Activated naive CD8-positive, alpha-beta T cell treated with anti-CD3 and anti-CD28 coated beads, Interleukin-2, amount 50 U/mL, for 24 hours (primary cell): ENCODE data around the gene IFNL2.
"Not testable (repeated sequence)": the region's sequence is repeated elsewhere in the genome, so short reads cannot be mapped to it uniquely, and the experiment has no call there.

ENCODE experiments used
- ATAC-seq: fragments of 150-1000 bp; cut with Tn5 transposase; one replicate; pipeline ENCODE4 v1.10.0; 2021
- DNase-seq: peaks from one replicate; pipeline ENCODE4 v3.0.0; 2021
- H3K27ac Mint-ChIP-seq: one replicate; pipeline ENCODE4 v1.8.0; 2021; ENCODE audit warnings: mild to moderate bottlenecking, mixed read lengths
- H3K27me3 Mint-ChIP-seq: one replicate; pipeline ENCODE4 v1.8.0; 2021; ENCODE audit warnings: mixed read lengths
- H3K36me3 Mint-ChIP-seq: one replicate; pipeline ENCODE4 v1.8.0; 2021; ENCODE audit warnings: low read depth, mixed read lengths
- H3K4me1 Mint-ChIP-seq: one replicate; pipeline ENCODE4 v1.8.0; 2021; ENCODE audit warnings: mixed read lengths
- H3K4me3 Mint-ChIP-seq: one replicate; pipeline ENCODE4 v1.8.0; 2021; ENCODE audit warnings: mild to moderate bottlenecking, moderate library complexity, mixed read lengths
- H3K9me3 Mint-ChIP-seq: one replicate; pipeline ENCODE4 v1.8.0; 2021; ENCODE audit warnings: mixed read lengths

Gene IFNL2

GRCh38 chr19:39265321-39265916 lies 2.8 kb upstream of the IFNL2 start:
- Mint-ChIP-seq H3K4me3 (no peak overlapping the region), H3K9me3 (no peaks in the 10 kb centered on the region), H3K27me3 (peaks cover 38% of the 10 kb centered on the region), H3K36me3 (no peaks in the 10 kb centered on the region), H3K4me1 (peaks cover 7% of the 10 kb centered on the region), H3K27ac (no peak overlapping the region)
- no peak for DNase-seq
- no peak for ATAC-seq

GRCh38 chr19:39268531-39269223 lies 481 bp downstream of the IFNL2 start:
- DNase-seq, H3K36me3 Mint-ChIP-seq, H3K4me1 Mint-ChIP-seq, H3K9me3 Mint-ChIP-seq, ATAC-seq, H3K27ac Mint-ChIP-seq, H3K4me3 Mint-ChIP-seq: not testable (repeated sequence)
- peaks cover 15% of the 10 kb centered on the region for H3K27me3 Mint-ChIP-seq

GRCh38 chr19:39269369-39269768 lies 1.2 kb downstream of the IFNL2 start:
- H3K9me3 Mint-ChIP-seq, DNase-seq, ATAC-seq, H3K27me3 Mint-ChIP-seq, H3K4me3 Mint-ChIP-seq, H3K27ac Mint-ChIP-seq, H3K4me1 Mint-ChIP-seq, H3K36me3 Mint-ChIP-seq: not testable (repeated sequence)

DNA sequence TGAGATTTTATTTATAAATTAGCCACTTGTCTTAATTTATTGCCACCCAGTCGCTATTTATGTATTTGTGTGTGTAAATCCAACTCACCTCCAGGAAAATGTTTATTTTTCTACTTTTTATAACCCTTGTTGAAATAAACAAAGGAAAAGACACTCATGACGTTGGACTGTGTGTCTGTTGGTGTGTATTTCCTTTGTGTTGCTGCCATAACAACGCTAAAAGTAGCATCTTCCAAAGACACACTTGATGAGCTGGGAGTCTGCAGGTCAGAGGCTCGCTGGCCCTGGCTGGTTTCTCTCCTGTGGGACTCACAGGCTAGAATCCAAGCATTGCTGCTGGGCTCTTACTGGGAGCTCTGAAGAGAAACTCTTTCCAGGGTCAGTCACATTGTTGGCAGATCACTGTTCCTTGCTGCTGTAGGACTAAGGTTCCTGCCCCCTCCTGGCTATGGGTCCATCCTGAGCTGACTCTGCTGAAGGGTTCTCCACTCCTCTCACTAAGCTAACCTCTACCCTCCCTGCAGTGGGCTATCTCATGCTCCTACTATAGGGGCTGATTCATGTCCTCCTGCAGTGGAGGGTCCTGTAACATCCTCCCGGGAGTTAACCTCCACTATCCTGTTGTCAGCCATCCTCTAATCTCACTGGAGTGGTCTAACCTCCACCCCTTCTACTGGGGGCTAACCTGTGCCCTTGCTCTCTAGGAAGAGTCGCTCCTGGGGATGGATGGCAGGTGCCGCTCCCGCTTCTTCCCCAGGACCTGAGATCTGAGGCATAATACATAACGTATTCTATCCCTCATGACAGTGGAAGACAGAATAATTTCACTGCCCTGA lies 2.1 kb downstream of the IFNL2 start:
- Mint-ChIP-seq H3K4me1 (no peaks in the 10 kb centered on the region), H3K9me3 (no peaks in the 10 kb centered on the region), H3K27me3 (peaks cover 9% of the 10 kb centered on the region), H3K36me3 (no peaks in the 10 kb centered on the region), H3K4me3 (no peak overlapping the region), H3K27ac (no peak overlapping the region)
- ATAC-seq (no peak), DNase-seq (no peak)

- not testable (repeated sequence) for H3K9me3 Mint-ChIP-seq, DNase-seq, H3K4me1 Mint-ChIP-seq, H3K27ac Mint-ChIP-seq, H3K4me3 Mint-ChIP-seq, H3K36me3 Mint-ChIP-seq, H3K27me3 Mint-ChIP-seq, ATAC-seq
Measured at GRCh38 chr19:39273859-39274258, 5.7 kb downstream of the IFNL2 start.

- Mint-ChIP-seq H3K27me3 (peaks cover 2% of the 10 kb centered on the region), H3K9me3 (no peaks in the 10 kb centered on the region), H3K27ac (no peak overlapping the region), H3K36me3 (no peaks in the 10 kb centered on the region), H3K4me1 (no peaks in the 10 kb centered on the region), H3K4me3 (no peak overlapping the region)
- no peak for DNase-seq
- ATAC-seq, result no peak
Measured at GRCh38 chr19:39275578-39275977, 7.4 kb downstream of the IFNL2 start.

- ATAC-seq (no peak), DNase-seq (no peak)
- Mint-ChIP-seq H3K4me1 (no peaks in the 10 kb centered on the region), H3K27ac (no peak overlapping the region), H3K4me3 (no peak overlapping the region), H3K27me3 (peaks cover 2% of the 10 kb centered on the region), H3K36me3 (no peaks in the 10 kb centered on the region), H3K9me3 (no peaks in the 10 kb centered on the region)
Measured at GRCh38 chr19:39276740-39277139, 8.5 kb downstream of the IFNL2 start.

DNA sequence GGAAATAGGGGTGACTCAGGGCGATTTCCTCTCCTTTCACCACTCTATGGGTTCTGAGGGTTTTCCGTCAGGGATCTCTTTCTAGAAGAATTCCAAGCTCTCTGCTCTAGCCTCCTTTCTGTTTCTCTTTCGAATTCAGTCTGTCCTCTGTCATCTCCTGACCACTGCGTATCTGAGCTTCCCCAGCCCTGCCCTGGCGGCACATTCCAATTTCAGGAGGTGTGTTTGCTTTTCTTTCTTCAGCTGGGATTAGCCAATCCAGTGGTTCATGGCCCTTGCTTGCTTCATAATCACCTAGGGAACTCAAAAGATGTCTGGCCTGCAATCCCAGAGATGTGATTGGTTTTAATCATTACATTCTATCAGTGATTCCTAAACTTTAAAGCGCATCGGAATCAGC lies 9.4 kb downstream of the IFNL2 start:
- H3K4me3 Mint-ChIP-seq, result no peak overlapping the region
- ATAC-seq (no peak), DNase-seq (no peak)
- no peaks in the 10 kb centered on the region for H3K9me3 Mint-ChIP-seq
- H3K27ac Mint-ChIP-seq, result no peak overlapping the region
- no peaks in the 10 kb centered on the region for H3K4me1 Mint-ChIP-seq
- H3K27me3 Mint-ChIP-seq, result peaks cover 2% of the 10 kb centered on the region
- H3K36me3 Mint-ChIP-seq, result no peaks in the 10 kb centered on the region

- Mint-ChIP-seq H3K9me3 (no peaks in the 10 kb centered on the region), H3K27ac (no peak overlapping the region), H3K4me3 (no peak overlapping the region), H3K36me3 (no peaks in the 10 kb centered on the region), H3K27me3 (peaks cover 5% of the 10 kb centered on the region), H3K4me1 (no peaks in the 10 kb centered on the region)
- no peak for DNase-seq
- no peak for ATAC-seq
Measured at GRCh38 chr19:39282021-39282420, 13.8 kb downstream of the IFNL2 start.

DNA sequence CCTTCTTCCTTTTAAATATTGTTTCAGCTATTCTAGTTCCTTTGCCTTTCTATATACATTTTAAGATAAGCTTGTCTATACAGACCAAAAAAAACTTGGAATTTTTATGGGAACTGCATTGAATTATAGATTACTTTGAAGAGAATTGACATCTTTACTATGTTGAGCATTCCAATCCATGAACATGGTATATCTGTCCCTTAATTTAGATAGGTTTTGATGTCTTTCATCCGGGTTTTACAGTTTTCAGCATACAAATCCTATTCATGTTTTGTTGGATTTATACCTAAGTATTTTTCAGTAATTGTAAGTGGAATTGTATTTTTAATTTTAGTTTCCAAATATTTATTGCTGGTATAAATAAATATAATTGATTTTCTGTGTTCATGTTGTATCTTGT lies 15.8 kb downstream of the IFNL2 start:
- H3K27me3 Mint-ChIP-seq, result peaks cover 7% of the 10 kb centered on the region
- no peak overlapping the region for H3K27ac Mint-ChIP-seq
- ATAC-seq, result no peak
- DNase-seq, result no peak
- no peaks in the 10 kb centered on the region for H3K4me1 Mint-ChIP-seq
- no peaks in the 10 kb centered on the region for H3K9me3 Mint-ChIP-seq
- H3K36me3 Mint-ChIP-seq, result no peaks in the 10 kb centered on the region
- H3K4me3 Mint-ChIP-seq, result no peak overlapping the region

- DNase-seq (no peak), ATAC-seq (no peak)
- Mint-ChIP-seq H3K9me3 (no peaks in the 10 kb centered on the region), H3K4me3 (no peak overlapping the region), H3K36me3 (no peaks in the 10 kb centered on the region), H3K27ac (no peak overlapping the region), H3K4me1 (peaks cover 12% of the 10 kb centered on the region), H3K27me3 (peaks cover 4% of the 10 kb centered on the region)
Measured at GRCh38 chr19:39293394-39293793, 25.2 kb downstream of the IFNL2 start.

GRCh38 chr19:39296055-39296645 lies 28.0 kb downstream of the IFNL2 start, which contains the start of gene IFNL1:
Gene IFNL1 (plus strand): TSS chr19:39296407. CDS start chr19:39296422, 15 bp downstream.
- H3K36me3 Mint-ChIP-seq, result no peaks in the 10 kb centered on the region
- no peak for ATAC-seq
- peaks cover 1% of the 10 kb centered on the region for H3K27me3 Mint-ChIP-seq
- no peak within 1 kb of the TSS for H3K4me3 Mint-ChIP-seq
- H3K9me3 Mint-ChIP-seq, result no peaks in the 10 kb centered on the region
- peaks cover 19% of the 10 kb centered on the region for H3K4me1 Mint-ChIP-seq
- DNase-seq, result no peak
- no peak within 1 kb of the TSS for H3K27ac Mint-ChIP-seq

DNA sequence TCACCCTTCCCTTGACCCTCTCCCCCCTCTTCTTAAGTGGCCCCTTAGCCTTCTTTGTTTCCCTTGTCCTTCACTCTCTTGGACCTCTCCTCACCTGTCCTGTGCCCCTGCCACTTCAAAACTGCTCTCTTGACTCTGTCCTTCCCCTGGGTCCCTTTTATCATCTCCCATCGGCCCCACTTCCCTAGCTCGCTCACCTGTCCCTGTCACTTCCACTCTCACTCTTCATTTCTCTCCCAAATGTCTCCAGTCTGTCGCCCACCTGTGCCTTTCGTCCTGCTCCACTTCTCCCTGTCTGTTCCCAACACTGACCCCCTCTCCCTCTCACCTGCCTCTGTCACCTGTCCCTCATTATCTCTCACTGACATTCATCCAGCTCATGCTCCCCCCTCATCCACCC lies 28.7 kb downstream of the IFNL2 start:
- DNase-seq (no peak), ATAC-seq (no peak)
- Mint-ChIP-seq H3K4me1 (peaks cover 19% of the 10 kb centered on the region), H3K36me3 (no peaks in the 10 kb centered on the region), H3K4me3 (no peak overlapping the region), H3K27ac (no peak overlapping the region), H3K9me3 (no peaks in the 10 kb centered on the region), H3K27me3 (peaks cover 1% of the 10 kb centered on the region)

DNA sequence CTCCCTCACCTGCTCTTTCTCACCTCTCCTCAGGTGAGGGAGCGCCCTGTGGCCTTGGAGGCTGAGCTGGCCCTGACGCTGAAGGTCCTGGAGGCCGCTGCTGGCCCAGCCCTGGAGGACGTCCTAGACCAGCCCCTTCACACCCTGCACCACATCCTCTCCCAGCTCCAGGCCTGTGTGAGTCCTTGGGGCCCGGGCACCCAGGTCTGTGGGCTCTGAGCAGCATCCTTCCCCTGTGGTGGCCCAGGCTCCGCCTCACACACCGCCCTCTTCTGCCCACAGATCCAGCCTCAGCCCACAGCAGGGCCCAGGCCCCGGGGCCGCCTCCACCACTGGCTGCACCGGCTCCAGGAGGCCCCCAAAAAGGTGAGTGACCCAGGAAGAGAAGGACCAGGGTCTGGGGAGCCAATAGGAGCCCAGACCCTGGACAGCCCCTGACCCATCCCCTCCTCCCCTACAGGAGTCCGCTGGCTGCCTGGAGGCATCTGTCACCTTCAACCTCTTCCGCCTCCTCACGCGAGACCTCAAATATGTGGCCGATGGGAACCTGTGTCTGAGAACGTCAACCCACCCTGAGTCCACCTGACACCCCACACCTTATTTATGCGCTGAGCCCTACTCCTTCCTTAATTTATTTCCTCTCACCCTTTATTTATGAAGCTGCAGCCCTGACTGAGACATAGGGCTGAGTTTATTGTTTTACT lies 29.9 kb downstream of the IFNL2 start:
- ATAC-seq, result peak; percentile 92
- Mint-ChIP-seq H3K36me3 (no peaks in the 10 kb centered on the region), H3K9me3 (no peaks in the 10 kb centered on the region), H3K27ac (no peak overlapping the region), H3K4me3 (peak overlapping the region; percentile 21), H3K4me1 (peaks cover 19% of the 10 kb centered on the region), H3K27me3 (peaks cover 1% of the 10 kb centered on the region)
- peak; percentile 53 for DNase-seq
